GM21717 (cell line): ENCODE measurements around the gene RYR1.
"Not testable (repeated sequence)": the region's sequence is repeated elsewhere in the genome, so short reads cannot be mapped to it uniquely, and the experiment has no call there.

Source experiments
- ATAC-seq: cut with Tn5 transposase; IDR thresholded peaks from one replicate; pipeline ENCODE4 v1.9.1; 2021; ENCODE audit warnings: mild to moderate bottlenecking, moderate library complexity; ENCODE audit not compliant: unreplicated experiment

The RYR1 gene

DNA sequence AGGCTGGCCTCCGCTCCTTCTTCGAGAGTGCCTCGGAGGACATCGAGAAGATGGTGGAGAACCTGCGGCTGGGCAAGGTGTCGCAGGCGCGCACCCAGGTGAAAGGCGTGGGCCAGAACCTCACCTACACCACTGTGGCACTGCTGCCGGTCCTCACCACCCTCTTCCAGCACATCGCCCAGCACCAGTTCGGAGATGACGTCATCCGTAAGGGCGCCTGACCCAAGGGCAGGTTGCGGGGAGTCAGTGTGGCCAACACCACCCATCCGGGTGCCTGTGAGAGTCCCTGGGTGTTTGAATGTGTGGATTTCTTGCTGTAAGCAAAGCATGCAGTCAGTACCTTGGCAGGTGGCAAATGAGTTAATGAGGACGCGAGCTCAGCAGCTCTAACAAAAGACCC is 78.8 kb downstream of the RYR1 start:
- ATAC-seq, result no peak

DNA sequence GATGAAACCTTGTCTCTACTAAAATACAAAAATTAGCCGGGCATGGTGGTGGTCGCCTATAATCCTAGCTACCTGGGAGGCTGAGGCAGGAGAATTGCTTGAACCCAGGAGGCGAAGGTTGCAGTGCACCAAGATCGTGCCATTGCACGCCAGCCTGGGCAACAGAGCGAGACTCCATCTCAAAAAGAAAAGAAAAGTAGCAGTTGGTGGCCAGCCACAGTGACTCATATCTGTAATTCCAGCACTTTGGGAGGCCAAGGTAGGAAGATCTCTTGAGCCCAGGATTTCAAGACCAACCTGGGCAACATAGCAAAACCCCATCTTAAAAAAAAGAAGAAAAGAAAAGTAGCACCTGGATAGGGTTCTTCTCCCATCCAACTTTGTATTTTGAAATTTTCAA is 79.7 kb downstream of the RYR1 start:
- ATAC-seq, result not testable (repeated sequence)

DNA sequence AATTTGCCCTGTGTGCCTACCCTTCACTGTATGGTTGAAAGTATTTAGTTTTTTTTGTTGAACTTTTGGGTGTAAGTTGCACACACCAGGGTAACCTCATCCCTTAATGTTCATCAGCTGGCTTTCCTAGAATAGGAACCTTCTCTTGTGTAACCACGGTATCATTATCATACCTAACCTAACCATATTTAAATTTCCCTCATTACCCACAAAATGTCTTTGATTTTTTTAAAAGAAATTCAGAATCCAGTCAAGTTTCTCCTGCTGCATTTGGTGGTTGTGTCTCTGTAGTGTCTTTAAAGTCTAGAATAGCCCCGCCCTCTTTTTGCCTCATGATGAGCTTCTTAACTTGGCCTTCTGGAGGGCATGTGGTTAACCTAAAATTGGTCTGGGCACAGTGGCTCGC is 80.3 kb downstream of the RYR1 start:
- ATAC-seq, result no peak

DNA sequence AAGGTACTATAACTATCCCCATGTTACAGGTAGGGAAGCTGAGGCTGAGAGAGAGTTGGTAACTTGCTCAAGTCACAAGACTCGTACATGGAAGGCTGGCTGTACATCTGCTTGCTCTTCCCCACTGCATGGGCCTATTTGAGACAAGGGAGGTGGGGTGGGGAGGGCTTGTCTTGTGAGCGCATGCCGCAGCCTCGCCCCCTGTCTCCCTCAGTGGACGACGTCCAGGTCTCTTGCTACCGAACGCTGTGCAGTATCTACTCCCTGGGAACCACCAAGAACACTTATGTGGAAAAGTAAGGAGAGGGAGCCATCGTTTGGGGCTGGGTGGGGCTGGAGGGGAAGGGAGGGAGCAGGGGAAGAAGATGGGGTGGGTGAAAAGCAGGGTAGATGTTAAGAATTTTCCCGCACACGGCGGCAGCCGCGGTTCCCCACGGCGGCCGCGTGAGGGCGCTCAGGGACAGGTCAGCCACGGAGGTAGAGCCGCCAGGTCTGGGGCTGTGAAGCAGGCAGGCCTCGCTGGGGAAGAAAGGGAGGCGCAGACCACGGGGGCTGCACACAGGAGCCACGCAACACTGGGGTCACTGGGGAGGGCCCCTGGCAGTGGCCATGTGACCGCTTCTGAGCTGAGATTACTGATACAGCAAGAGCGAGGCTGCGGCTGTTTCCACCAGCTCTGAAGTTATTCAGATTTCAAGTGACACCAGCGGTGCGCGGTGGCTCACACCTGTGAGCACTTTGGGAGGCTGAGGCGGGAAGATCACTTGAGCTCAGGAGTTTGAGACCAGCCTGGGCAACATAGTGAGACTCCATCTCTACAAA is 81.5 kb downstream of the RYR1 start:
- ATAC-seq, result no peak

DNA sequence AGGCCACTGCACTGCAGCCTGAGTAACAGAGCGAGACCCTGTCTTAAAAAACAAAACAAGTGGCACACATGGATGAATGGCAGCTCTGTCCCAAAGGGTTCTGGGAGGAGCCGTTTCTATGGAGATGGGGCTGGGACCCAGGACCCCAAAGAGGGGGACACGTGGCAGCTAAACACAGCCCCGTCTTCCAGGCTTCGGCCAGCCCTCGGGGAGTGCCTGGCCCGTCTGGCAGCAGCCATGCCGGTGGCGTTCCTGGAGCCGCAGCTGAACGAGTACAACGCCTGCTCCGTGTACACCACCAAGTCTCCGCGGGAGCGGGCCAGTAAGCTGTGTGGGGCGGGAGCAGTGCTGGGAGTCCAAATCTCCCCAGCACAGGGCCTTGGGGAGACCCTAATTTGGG is 82.4 kb downstream of the RYR1 start:
- no peak for ATAC-seq

DNA sequence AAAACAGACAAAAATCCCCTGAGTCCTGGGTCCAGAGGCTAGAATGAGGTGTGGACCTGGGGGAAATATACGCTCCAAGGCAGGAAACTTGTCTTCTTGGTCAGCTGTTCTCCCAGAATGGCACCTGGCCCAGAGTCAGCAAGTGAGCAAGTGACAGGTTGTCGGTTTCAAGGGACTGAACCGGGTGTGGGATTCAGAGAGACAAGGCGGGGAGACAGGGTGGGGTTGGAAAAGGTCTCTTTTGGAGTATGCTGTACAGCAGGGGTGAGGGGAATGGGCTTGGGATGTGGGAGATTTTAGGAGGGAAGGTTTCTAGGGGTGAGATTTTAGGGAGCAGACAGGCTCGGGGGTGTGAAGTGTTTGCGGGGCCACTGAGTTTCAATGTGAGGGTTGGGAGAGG is 83.3 kb downstream of the RYR1 start:
- ATAC-seq, result no peak

DNA sequence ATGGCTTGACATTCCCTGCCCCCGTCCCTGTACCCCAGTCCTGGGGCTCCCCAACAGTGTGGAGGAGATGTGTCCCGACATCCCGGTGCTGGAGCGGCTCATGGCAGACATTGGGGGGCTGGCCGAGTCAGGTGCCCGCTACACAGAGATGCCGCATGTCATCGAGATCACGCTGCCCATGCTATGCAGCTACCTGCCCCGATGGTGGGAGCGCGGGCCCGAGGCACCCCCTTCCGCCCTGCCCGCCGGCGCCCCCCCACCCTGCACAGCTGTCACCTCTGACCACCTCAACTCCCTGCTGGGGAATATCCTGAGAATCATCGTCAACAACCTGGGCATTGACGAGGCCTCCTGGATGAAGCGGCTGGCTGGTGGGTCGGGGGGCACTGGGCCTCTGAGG is 83.8 kb downstream of the RYR1 start:
- ATAC-seq, result no peak

DNA sequence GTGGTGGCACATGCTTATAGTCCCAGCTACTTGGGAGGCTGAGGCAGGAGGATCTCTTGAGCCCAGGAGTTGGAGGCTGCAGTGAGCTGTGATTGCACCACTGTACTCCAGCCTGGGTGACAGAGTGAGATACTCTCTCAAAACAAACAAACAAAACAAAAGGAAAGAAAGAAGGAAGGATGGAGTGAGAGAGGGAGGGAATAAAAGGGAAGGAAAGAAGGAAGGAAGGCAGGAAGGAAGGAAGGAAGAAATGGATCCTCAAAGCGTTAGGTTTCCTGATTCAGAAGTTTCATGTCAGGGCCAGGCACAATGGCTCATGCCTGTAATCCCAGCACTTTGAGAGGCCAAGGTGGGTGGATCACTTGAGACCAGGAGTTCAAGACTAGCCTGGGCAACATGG is 84.5 kb downstream of the RYR1 start:
- ATAC-seq, result not testable (repeated sequence)

DNA sequence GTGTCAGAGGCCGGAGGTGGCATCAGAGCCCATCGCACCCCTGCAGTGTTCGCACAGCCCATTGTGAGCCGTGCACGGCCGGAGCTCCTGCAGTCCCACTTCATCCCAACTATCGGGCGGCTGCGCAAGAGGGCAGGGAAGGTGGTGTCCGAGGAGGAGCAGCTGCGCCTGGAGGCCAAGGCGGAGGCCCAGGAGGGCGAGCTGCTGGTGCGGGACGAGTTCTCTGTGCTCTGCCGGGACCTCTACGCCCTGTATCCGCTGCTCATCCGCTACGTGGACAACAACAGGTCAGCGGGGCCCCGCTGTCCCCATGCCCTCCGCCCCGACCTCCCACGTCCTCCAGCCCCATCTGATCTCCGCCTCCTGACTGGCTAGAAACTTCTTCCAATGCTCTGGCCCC is 85.7 kb downstream of the RYR1 start:
- ATAC-seq, result no peak

DNA sequence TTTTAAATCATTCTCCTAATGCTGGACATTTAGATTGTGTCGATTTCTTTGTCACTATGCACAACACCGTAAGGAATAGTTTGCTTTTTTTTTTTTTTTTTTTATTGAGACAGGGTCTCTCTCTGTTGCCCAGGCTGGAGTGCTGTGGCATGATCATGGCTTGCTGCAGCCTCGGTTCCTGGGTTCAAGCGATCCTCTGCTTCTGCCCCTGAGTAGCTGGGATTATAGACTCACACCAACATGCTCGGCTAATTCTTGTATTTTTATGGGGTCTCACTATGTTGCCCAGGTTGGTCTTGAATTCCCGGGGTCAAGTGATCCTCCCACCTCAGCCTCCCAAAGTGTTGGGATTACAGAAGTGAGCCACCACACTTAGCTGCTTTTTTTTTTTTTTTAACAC is 86.5 kb downstream of the RYR1 start:
- no peak for ATAC-seq

DNA sequence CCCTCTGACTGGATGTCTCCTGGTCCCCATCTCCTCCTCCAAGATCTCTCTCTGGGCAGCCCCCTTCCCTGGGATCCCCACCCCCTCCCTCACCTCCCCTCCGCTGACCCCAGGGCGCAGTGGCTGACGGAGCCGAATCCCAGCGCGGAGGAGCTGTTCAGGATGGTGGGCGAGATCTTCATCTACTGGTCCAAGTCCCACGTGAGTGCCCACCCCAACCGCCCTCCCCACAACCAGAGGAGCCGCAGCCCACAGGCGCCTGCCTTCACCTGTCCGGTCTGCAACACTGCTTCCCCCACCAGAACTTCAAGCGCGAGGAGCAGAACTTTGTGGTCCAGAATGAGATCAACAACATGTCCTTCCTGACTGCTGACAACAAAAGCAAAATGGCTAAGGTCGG is 89.4 kb downstream of the RYR1 start:
- no peak for ATAC-seq

DNA sequence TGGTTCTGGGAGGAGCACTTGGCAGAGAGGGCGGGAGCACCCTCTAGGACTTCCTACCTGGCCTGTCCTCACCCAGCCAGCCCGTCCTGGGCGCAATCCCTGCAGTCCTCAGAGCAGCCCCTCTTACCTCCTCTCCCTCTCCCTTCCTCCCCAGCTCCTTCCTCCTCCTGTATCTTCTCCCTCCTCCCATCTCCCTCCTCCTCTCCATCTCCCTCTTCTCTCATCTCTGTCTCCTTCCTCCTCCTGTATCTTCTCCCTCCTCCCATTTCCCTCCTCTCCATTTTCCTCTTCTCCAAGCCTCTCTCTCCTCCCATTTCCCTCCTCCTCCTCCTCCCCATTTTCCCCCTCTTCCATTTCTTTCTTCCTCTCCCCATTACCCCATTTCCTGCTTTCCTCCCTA is 89.8 kb downstream of the RYR1 start:
- no peak for ATAC-seq

DNA sequence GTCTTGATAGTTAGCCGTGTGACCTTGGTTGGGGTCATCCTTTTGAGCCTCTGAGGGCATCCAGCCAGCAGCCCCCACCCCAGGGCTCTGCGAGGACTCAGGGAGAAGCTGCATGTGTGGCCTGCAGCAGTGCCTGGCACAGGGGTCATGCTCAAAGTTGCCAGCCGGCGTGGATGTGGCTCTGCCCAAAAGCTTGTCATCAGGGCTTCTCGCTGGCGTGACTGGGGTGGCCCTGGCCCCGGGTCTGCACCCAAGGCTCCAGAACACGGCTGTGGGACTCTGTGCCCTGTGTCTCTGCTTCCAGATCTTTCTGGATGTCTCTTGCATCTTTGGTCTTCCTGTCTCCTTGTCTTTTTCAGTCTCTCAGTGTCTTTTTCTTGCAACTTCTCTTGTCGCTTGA is 90.9 kb downstream of the RYR1 start:
- no peak for ATAC-seq

DNA sequence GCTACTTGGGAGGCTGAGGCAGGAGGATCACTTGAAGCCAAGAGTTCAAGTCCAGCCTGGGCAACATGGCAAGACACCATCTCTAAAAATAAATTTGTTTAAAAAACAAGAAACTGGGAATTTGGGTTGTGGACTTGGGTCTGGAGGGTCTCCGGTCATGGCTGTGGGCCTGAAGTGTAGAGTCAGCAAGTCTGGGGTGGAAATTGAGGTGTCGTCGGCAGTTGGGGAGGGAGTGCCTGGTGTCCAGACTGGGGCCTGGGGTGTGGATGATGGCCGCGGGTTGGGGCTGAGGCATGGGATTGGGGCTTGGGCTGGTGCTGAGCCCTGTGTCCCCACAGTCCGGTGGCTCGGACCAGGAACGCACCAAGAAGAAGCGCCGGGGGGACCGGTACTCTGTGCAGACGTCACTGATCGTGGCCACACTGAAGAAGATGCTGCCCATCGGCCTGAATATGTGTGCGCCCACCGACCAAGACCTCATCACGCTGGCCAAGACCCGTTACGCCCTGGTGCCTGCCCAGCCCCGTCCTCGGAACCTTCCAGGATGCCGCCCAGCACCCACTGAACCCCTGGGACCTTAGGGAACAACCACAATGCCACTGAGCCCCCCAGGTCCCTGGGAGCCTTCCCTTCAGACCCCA is 91.6 kb downstream of the RYR1 start:
- ATAC-seq, result no peak

DNA sequence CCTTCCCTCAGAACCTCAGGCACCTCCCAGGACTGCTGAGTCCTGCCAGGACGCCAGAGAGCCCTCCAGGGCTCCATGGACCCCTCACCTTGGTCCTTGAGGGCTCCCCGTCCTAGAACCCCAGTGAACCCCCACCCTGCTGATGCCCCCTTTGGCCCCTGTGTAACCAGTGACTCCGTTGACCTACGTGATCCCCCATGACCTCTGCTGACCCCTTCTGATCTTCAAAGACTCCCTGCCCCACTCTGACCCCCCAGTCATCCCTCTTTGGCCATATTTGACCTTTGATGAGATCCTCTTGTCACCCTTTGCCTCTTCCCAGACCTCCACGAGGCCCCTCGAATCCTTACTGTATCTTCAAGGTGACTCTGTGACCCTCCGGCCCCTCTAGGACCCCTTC is 92.9 kb downstream of the RYR1 start:
- no peak for ATAC-seq

DNA sequence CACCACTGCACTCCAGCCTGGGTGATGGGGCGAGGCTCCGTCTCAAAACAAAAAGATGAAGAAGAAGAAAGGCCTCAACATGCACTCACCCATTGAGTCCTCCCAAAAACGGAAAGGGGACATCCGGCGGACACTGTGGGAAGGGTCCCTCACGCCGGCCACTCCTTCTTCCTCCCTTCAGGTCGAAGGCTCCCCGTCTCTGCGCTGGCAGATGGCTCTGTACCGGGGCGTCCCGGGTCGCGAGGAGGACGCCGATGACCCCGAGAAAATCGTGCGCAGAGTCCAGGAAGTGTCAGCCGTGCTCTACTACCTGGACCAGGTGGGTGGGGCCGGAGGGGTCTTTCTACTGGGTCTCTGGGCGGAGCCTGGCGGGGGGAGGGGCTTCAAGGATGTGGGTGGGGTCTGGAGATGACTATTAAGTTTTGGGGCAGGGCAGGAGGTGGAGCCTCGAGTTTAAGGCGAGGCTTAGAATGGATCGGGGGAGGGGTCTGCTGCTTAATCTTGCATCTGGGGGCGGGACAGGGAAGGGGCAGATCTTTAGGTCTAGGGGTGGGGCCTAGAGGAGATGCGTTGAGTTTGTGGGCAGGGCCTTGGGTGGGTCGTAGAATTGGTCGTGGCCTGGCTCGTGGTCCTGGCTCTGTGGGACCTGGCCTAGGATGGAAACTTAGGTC is 94.1 kb downstream of the RYR1 start:
- ATAC-seq, result no peak

DNA sequence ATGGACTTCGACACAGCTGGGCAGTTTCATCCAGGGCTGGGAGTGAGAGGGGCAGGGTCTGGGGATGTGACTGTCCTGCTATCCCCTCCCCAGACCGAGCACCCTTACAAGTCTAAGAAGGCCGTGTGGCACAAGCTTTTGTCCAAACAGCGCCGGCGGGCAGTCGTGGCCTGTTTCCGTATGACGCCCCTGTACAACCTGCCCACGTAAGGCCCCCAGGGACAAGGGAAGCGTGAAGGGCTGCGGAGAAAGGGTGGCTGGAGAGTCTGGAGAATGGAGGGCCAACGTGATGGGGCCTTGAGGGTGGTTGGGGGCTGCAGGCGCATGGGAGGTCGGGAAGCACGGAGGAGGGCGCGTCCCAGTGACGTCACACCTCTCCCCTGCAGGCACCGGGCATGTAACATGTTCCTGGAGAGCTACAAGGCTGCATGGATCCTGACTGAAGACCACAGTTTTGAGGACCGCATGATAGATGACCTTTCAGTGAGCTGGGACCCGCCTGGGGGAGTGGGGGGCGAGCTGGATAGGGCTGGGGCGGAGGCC is 94.8 kb downstream of the RYR1 start:
- no peak for ATAC-seq

DNA sequence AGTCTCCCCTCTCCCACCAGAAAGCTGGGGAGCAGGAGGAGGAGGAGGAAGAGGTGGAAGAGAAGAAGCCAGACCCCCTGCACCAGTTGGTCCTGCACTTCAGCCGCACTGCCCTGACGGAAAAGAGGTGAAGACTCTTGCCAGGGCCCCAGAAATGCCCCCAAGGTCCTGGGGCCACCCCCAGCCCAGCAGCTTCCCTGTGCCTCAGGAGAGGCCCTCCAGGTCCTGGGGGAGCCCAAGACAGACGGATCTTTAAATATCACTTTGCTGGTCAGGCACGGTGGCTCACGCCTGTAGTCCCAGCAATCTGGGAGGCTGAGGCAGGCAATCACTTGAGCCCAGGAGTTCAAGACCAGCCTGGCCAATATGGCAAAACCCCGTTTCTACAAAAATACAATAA is 95.4 kb downstream of the RYR1 start:
- no peak for ATAC-seq

DNA sequence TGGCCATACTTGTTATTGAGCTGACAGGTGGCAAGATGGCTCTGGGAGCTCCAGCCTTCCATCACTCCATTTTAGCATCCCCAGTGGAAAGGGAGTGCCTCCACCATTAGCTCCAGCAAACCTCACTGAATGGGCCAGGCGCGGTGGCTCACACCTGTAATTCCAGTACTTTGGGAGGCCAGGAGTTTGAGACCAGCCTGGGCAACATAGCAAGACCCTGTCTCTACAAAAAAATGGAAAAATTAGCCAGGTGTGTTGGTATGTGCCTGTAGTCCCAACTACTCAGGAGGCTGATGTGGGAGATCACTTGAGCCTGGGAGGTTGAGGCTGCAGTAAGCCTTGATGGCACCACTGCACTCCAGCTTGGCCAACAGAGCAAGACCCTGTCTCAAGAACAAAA is 98.0 kb downstream of the RYR1 start:
- ATAC-seq, result no peak

DNA sequence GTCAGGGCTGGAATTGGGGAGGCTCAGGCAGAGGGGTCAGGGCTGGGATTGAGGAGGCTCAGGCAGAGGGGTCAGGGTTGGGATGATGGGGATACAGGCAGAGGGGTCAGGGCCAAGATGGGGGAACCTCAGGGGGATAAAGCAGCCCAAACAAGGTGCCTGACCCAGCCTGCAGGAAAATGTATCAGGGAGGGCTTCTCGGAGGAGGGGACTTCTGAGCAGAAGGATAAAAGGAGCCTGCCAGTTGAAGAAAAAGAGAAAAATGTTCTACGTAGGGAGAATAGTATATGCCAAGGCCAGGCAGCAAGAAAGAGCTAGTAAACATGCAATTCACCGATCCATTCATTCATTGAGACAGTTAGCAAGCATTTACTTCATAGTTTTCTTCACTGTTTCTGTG is 99.4 kb downstream of the RYR1 start:
- ATAC-seq, result no peak

DNA sequence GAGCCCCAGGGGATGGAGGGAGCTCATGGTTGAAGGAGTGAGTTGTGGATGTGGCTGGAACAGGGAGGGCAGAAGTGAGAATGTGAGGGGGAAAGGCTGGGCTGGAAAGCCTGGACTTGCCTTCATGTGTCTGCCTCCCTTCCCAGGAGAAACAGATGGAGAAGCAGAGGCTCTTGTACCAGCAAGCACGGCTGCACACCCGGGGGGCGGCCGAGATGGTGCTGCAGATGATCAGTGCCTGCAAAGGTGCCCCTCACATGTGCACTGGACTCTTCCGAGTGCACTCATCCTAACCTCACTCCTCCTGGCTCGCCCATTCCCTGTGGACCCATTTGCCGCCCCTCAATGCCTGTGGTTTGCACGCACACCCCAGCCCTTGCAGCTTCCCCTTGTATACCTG is 101.1 kb downstream of the RYR1 start:
- no peak for ATAC-seq

DNA sequence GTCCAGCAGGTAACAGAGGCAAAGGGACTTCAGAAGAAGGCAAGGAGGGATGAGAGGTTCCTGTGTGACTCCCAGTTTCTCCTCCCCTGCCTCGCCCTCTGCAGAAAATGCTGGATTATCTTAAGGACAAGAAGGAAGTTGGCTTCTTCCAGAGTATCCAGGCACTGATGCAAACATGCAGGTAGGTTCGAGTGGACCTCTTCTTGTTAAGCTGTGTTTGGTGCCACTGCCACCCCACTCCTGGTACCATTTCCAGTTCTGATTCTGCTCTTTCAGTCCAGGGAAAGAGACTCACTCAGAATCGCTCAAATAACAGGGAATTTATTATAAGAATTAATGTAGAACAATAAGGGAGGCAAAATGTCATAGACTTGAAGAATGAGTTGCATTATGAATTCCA is 101.7 kb downstream of the RYR1 start:
- ATAC-seq, result no peak
